HEK293 (cell line): ENCODE measurements around the gene OR11H7.

Experiments used
- CTCF ChIA-PET: fragments of 350-600 bp; formaldehyde crosslinking; extraction: SDS; loops from one replicate; lab custom pipeline; 2021; ENCODE audit warnings: antibody characterized with exemption; lab: Yijun Ruan, JAX
- POLR2A ChIA-PET: fragments of 300-600 bp; formaldehyde crosslinking; extraction: SDS; loops from one replicate; lab custom pipeline; 2020; ENCODE audit warnings: antibody characterized with exemption, inconsistent platforms; lab: Yijun Ruan, JAX
- H3K27ac ChIP-seq: fragments of 200-500 bp; sonication (Bioruptor generic); 2 replicates; pipeline ENCODE4 v1.5.1; 2014; ENCODE audit warnings: low read depth, low read length, control low read depth, inconsistent platforms; ENCODE audit errors: extremely low read depth
- H3K36me3 ChIP-seq, 2 experiments: fragments of 200-500 bp in 1 of 2; sonication (Bioruptor generic) in 1 of 2; 1 replicate in 1 of 2; 2 replicates in 1 of 2; pipeline ENCODE4 v1.5.1; 2014 to 2017; ENCODE audit warnings: inconsistent platforms in 2 of 2, low read length in 2 of 2; ENCODE audit not compliant: control insufficient read depth in 2 of 2, insufficient read depth in 1 of 2
- H3K4me1 ChIP-seq: fragments of 200-500 bp; sonication (Bioruptor generic); 2 replicates; pipeline ENCODE4 v1.5.1; 2014; ENCODE audit warnings: mild to moderate bottlenecking, low read length, inconsistent platforms; ENCODE audit not compliant: control insufficient read depth, insufficient read depth
- H3K4me3 ChIP-seq: 2 replicates; pipeline ENCODE4 v1.5.1; 2011; ENCODE audit warnings: low read depth, mild to moderate bottlenecking, control low read depth, low read length, moderate library complexity
- H3K9me3 ChIP-seq: fragments of 200-500 bp; sonication (Bioruptor generic); 2 replicates; pipeline ENCODE4 v1.5.1; 2014; ENCODE audit warnings: low read depth, low read length, inconsistent platforms; ENCODE audit not compliant: control insufficient read depth, insufficient read depth
- ATF2 ChIP-seq: fragments of 450-650 bp; formaldehyde crosslinking; IDR thresholded peaks from 2 replicates; pipeline ENCODE4 v1.5.1; 2016; ENCODE audit warnings: missing biosample characterization, missing genetic modification characterization, low read depth
- INSM2 ChIP-seq: fragments of 450-650 bp; formaldehyde crosslinking; IDR thresholded peaks from 2 replicates; pipeline ENCODE4 v1.5.1; 2016; ENCODE audit warnings: missing biosample characterization, missing genetic modification characterization
- PRDM10 ChIP-seq: fragments of 450-650 bp; formaldehyde crosslinking; IDR thresholded peaks from 2 replicates; pipeline ENCODE4 v1.5.1; 2016; ENCODE audit warnings: missing biosample characterization, missing genetic modification characterization
- PRDM4 ChIP-seq: fragments of 450-650 bp; formaldehyde crosslinking; IDR thresholded peaks from 2 replicates; pipeline ENCODE4 v1.5.1; 2017; ENCODE audit warnings: missing biosample characterization, missing genetic modification characterization
- TCF7L2 ChIP-seq: IDR thresholded peaks from 2 replicates; pipeline ENCODE4 v1.6.1; 2011; ENCODE audit warnings: low read depth, mild to moderate bottlenecking, inconsistent platforms, low read length, moderate library complexity, borderline replicate concordance
- ZNF112 ChIP-seq: fragments of 450-650 bp; formaldehyde crosslinking; IDR thresholded peaks from 2 replicates; pipeline ENCODE4 v1.5.0; 2017; ENCODE audit warnings: missing biosample characterization, missing genetic modification characterization
- ZNF169 ChIP-seq: fragments of 450-650 bp; formaldehyde crosslinking; IDR thresholded peaks from 2 replicates; pipeline ENCODE4 v1.5.1; 2016; ENCODE audit warnings: missing biosample characterization, missing genetic modification characterization
- ZNF362 ChIP-seq: fragments of 450-650 bp; formaldehyde crosslinking; IDR thresholded peaks from 2 replicates; pipeline ENCODE4 v1.5.1; 2016; ENCODE audit warnings: missing biosample characterization, missing genetic modification characterization
- ZNF366 ChIP-seq: fragments of 450-650 bp; formaldehyde crosslinking; conservative IDR thresholded peaks from 2 replicates; pipeline ENCODE4 v1.5.1; 2016; ENCODE audit warnings: missing biosample characterization, missing genetic modification characterization
- ZNF513 ChIP-seq: fragments of 450-650 bp; IDR thresholded peaks from 2 replicates; pipeline ENCODE4 v1.5.1; 2018; ENCODE audit warnings: missing biosample characterization, missing genetic modification characterization
- ZNF571 ChIP-seq: fragments of 450-650 bp; formaldehyde crosslinking; IDR thresholded peaks from 2 replicates; pipeline ENCODE4 v1.5.0; 2017; ENCODE audit warnings: missing biosample characterization, missing genetic modification characterization
- ZNF654 ChIP-seq: fragments of 450-650 bp; formaldehyde crosslinking; IDR thresholded peaks from 2 replicates; pipeline ENCODE4 v1.5.1; 2016; ENCODE audit warnings: low read depth, missing biosample characterization, missing genetic modification characterization
- ZNF677 ChIP-seq: fragments of 450-650 bp; IDR thresholded peaks from 2 replicates; pipeline ENCODE4 v1.5.0; 2018; ENCODE audit warnings: missing biosample characterization, mild to moderate bottlenecking, missing genetic modification characterization, moderate library complexity
- ZNF747 ChIP-seq: fragments of 450-650 bp; formaldehyde crosslinking; IDR thresholded peaks from 2 replicates; pipeline ENCODE4 v1.5.1; 2016; ENCODE audit warnings: missing biosample characterization, missing genetic modification characterization
- ZNF768 ChIP-seq: fragments of 450-650 bp; formaldehyde crosslinking; IDR thresholded peaks from 2 replicates; pipeline ENCODE4 v1.5.1; 2018; ENCODE audit warnings: missing biosample characterization, mild to moderate bottlenecking, missing genetic modification characterization
- ZNF777 ChIP-seq: fragments of 450-650 bp; formaldehyde crosslinking; IDR thresholded peaks from 2 replicates; pipeline ENCODE4 v1.5.1; 2017; ENCODE audit warnings: missing biosample characterization, missing genetic modification characterization, borderline replicate concordance
- ZNF791 ChIP-seq: fragments of 450-650 bp; formaldehyde crosslinking; IDR thresholded peaks from 2 replicates; pipeline ENCODE4 v1.5.1; 2016; ENCODE audit warnings: missing biosample characterization, missing genetic modification characterization
- ZSCAN18 ChIP-seq: fragments of 450-650 bp; formaldehyde crosslinking; IDR thresholded peaks from 2 replicates; pipeline ENCODE4 v1.5.1; 2016; ENCODE audit warnings: missing biosample characterization, missing genetic modification characterization
- ZSCAN30 ChIP-seq: fragments of 450-650 bp; IDR thresholded peaks from 2 replicates; pipeline ENCODE4 v1.5.1; 2018; ENCODE audit warnings: missing biosample characterization, mild to moderate bottlenecking, missing genetic modification characterization, moderate library complexity

Gene OR11H7

GRCh38 chr14:20195911-20196310, 32.9 kb upstream of the OR11H7 start:
- Histone ChIP-seq H3K4me3 (no peak overlapping the region), H3K27ac (no peak overlapping the region), H3K4me1 (no peaks in the 10 kb centered on the region), H3K36me3 (no peaks in the 10 kb centered on the region), H3K9me3 (no peaks in the 10 kb centered on the region)
- POLR2A ChIA-PET: no interaction called here
- peak; percentile 10; the same call in 1 of the 2 replicates for TF ChIP-seq ZNF654 (tag by site-specific recombination)
- TF ChIP-seq TCF7L2: no peak
- CTCF ChIA-PET: interaction anchor here (0.6 kb wide), 2 partner anchors 153 to 308 kb away, joined by 3 to 5 read pairs; no protein-coding TSS in a partner anchor

GRCh38 chr14:20197459-20197858, 31.3 kb upstream of the OR11H7 start:
- no peak for TF ChIP-seq INSM2
- TF ChIP-seq ZNF747 (tag by site-specific recombination): no peak
- TF ChIP-seq ZNF112 (tag by site-specific recombination): no peak
- no peak for TF ChIP-seq ZSCAN30
- TF ChIP-seq ZSCAN18 (tag by site-specific recombination): no peak
- no peak for TF ChIP-seq ZNF791 (tag by site-specific recombination)
- no peak for TF ChIP-seq PRDM10
- no peak for TF ChIP-seq ZNF768 (tag by site-specific recombination)
- TF ChIP-seq ZNF777 (tag by site-specific recombination): no peak
- no peak for TF ChIP-seq ZNF169 (tag by site-specific recombination)
- no peak for TF ChIP-seq ZNF677 (tag by site-specific recombination)
- TF ChIP-seq ZNF513 (tag by site-specific recombination): no peak
- POLR2A ChIA-PET: no interaction called here
- no peaks in the 10 kb centered on the region for H3K36me3 ChIP-seq
- no peak overlapping the region for H3K4me3 ChIP-seq
- CTCF ChIA-PET: no interaction called here
- H3K9me3 ChIP-seq: no peaks in the 10 kb centered on the region
- H3K27ac ChIP-seq: no peak overlapping the region
- no peaks in the 10 kb centered on the region for H3K4me1 ChIP-seq

GRCh38 chr14:20198991-20199390, 29.8 kb upstream of the OR11H7 start:
- ChIA-PET POLR2A (no interaction called here), CTCF (no interaction called here)
- Histone ChIP-seq H3K27ac (no peak overlapping the region), H3K4me1 (no peaks in the 10 kb centered on the region), H3K9me3 (no peaks in the 10 kb centered on the region), H3K36me3 (no peaks in the 10 kb centered on the region), H3K4me3 (no peak overlapping the region)
- TF ChIP-seq ZNF571 (tag by site-specific recombination) (no peak), ZNF366 (no peak), ATF2 (tag by site-specific recombination) (no peak), PRDM4 (no peak), ZNF362 (tag by site-specific recombination) (no peak)
